ENCODE measurements around the gene KNTC1. TPM values are rescaled to one million over a fixed set of nuclear protein-coding genes. Genes with fewer than 3 reads are reported as not detected.

The KNTC1 gene
- polyA plus RNA-seq, 1 donor (not counting 4 experiments of a cell fraction or from before 2014, with no cell fraction given) = 18.6 TPM

GRCh38 chr12:122503783-122504590 is 23.1 kb upstream of the KNTC1 start:
- no peak overlapping the region for H3K27ac ChIP-seq (ENCODE audit: control insufficient read depth, insufficient read depth, low read length)
- H3K4me1 ChIP-seq (ENCODE audit: control insufficient read depth, extremely low read depth, insufficient read depth, low read length) = peaks cover 2% of the 10 kb centered on the region
- peaks cover 13% of the 10 kb centered on the region for H3K79me2 ChIP-seq (ENCODE audit: control insufficient read depth, insufficient read depth, low read length)
- peaks cover 4% of the 10 kb centered on the region for H4K20me1 ChIP-seq (ENCODE audit: control insufficient read depth, extremely low read depth, insufficient read depth, low read length)
- DNase-seq (ENCODE audit: low read depth, low spot score) (no peak), FAIRE-seq (no peak)
- H3K9me3 ChIP-seq (ENCODE audit: control insufficient read depth, low read depth, low read length) = no peaks in the 10 kb centered on the region
- H3K27me3 ChIP-seq (ENCODE audit: control insufficient read depth, extremely low read depth, insufficient read depth, low read length) = no peaks in the 10 kb centered on the region
- dilution Hi-C loops (cut with MboI; ENCODE audit: extremely low pct_ligation_motif_present, low sequenced_read_pairs) = no loop called here
- no peak overlapping the region for H3K4me3 ChIP-seq (ENCODE audit: control insufficient read depth in 2 of 3, extremely low read depth in 1 of 3, insufficient read depth in 2 of 3, low read depth in 1 of 3, low read length in 3 of 3)
- H2AFZ ChIP-seq (ENCODE audit: control insufficient read depth, low read length) = no peak overlapping the region
- TF ChIP-seq EZH2 (IDR thresholded peaks at IDR 0.05; ENCODE audit: low read length) (no peak), CTCF (optimal IDR thresholded peaks at IDR 0.05 in 1 of 3, IDR thresholded peaks at IDR 0.05 in 1 of 3, conservative IDR thresholded peaks at IDR 0.05 in 1 of 3; ENCODE audit: extremely low read depth in 1 of 3, insufficient read depth in 2 of 3, low read length in 3 of 3) (no peak)
- H3K36me3 ChIP-seq (ENCODE audit: control insufficient read depth in 2 of 2, extremely low read depth in 1 of 2, insufficient read depth in 2 of 2, low read length in 2 of 2) = peaks cover 14 to 38% of the 10 kb centered on the region in 2 experiments
- H3K4me2 ChIP-seq (ENCODE audit: control insufficient read depth, extremely low read depth, insufficient read depth, low read depth, low read length) = no peak overlapping the region
- H3K9ac ChIP-seq (ENCODE audit: control insufficient read depth, extremely low read depth, insufficient read depth, low read length) = no peak overlapping the region
- no peaks in the 10 kb centered on the region for H3K9me1 ChIP-seq (ENCODE audit: control insufficient read depth, extremely low read depth, insufficient read depth, low read length)

- H3K9me3 ChIP-seq (ENCODE audit: control insufficient read depth, low read depth, low read length) = no peaks in the 10 kb centered on the region
- no peak overlapping the region for H3K9ac ChIP-seq (ENCODE audit: control insufficient read depth, extremely low read depth, insufficient read depth, low read length)
- H3K27me3 ChIP-seq (ENCODE audit: control insufficient read depth, extremely low read depth, insufficient read depth, low read length) = no peaks in the 10 kb centered on the region
- DNase-seq (ENCODE audit: low read depth, low spot score) (no peak), FAIRE-seq (no peak)
- peaks cover 6% of the 10 kb centered on the region for H3K79me2 ChIP-seq (ENCODE audit: control insufficient read depth, insufficient read depth, low read length)
- H2AFZ ChIP-seq (ENCODE audit: control insufficient read depth, low read length) = no peak overlapping the region
- no peak for TF ChIP-seq CTCF (optimal IDR thresholded peaks at IDR 0.05 in 1 of 3, IDR thresholded peaks at IDR 0.05 in 1 of 3, conservative IDR thresholded peaks at IDR 0.05 in 1 of 3; ENCODE audit: extremely low read depth in 1 of 3, insufficient read depth in 2 of 3, low read length in 3 of 3)
- TF ChIP-seq EZH2 (IDR thresholded peaks at IDR 0.05; ENCODE audit: low read length) = no peak
- no peaks in the 10 kb centered on the region for H3K9me1 ChIP-seq (ENCODE audit: control insufficient read depth, extremely low read depth, insufficient read depth, low read length)
- H3K4me2 ChIP-seq (ENCODE audit: control insufficient read depth, extremely low read depth, insufficient read depth, low read depth, low read length) = no peak overlapping the region
- H3K4me3 ChIP-seq (ENCODE audit: control insufficient read depth in 2 of 3, extremely low read depth in 1 of 3, insufficient read depth in 2 of 3, low read depth in 1 of 3, low read length in 3 of 3) = no peak overlapping the region
- dilution Hi-C loops (cut with MboI; ENCODE audit: extremely low pct_ligation_motif_present, low sequenced_read_pairs) = no loop called here
- no peak overlapping the region for H3K27ac ChIP-seq (ENCODE audit: control insufficient read depth, insufficient read depth, low read length)
- H3K36me3 ChIP-seq (ENCODE audit: control insufficient read depth in 2 of 2, extremely low read depth in 1 of 2, insufficient read depth in 2 of 2, low read length in 2 of 2) = peaks cover 16 to 52% of the 10 kb centered on the region in 2 experiments
- no peaks in the 10 kb centered on the region for H3K4me1 ChIP-seq (ENCODE audit: control insufficient read depth, extremely low read depth, insufficient read depth, low read length)
- H4K20me1 ChIP-seq (ENCODE audit: control insufficient read depth, extremely low read depth, insufficient read depth, low read length) = peaks cover 4% of the 10 kb centered on the region
Measured at GRCh38 chr12:122505419-122506051, 21.5 kb upstream of the KNTC1 start.

Measured in keratinocyte (primary cell).